Measurements from ENCODE around the gene PLCB1. TPM values are rescaled to one million over a fixed set of nuclear protein-coding genes. Genes with fewer than 3 reads are reported as not detected.

The PLCB1 gene
- polyA plus RNA-seq, 1 donor (not counting 4 experiments of a cell fraction or from before 2014, with no cell fraction given) = 0.37 TPM

DNA sequence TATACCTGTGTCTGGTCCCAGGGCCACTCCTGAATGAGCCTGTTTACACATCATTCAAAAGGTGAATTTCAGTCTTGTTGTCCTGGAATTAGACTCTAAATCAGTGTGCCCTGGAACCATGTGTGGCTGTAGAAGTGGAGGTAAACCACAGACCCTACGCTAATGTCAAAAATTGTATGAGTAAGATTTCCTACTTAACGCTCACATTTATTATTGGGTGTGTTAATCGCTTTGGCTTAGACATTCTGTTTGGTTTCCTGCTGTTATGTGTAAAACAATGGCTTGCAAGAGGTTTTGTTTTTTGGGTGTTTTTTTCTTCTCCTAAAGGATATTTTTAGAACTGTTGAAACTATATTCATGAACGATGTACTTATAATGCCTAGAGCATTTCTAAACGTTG, 19.3 kb downstream of the PLCB1 start:
- no peaks in the 10 kb centered on the region for H4K20me1 ChIP-seq (ENCODE audit: control insufficient read depth, extremely low read depth, insufficient read depth, low read length)
- no peak overlapping the region for H3K9ac ChIP-seq (ENCODE audit: control insufficient read depth, extremely low read depth, insufficient read depth, low read length)
- no peak overlapping the region for H3K4me2 ChIP-seq (ENCODE audit: control insufficient read depth, extremely low read depth, insufficient read depth, low read depth, low read length)
- no peaks in the 10 kb centered on the region for H3K9me1 ChIP-seq (ENCODE audit: control insufficient read depth, extremely low read depth, insufficient read depth, low read length)
- no peak overlapping the region for H3K27ac ChIP-seq (ENCODE audit: control insufficient read depth, insufficient read depth, low read length)
- no peak overlapping the region for H2AFZ ChIP-seq (ENCODE audit: control insufficient read depth, low read length)
- no peaks in the 10 kb centered on the region for H3K4me1 ChIP-seq (ENCODE audit: control insufficient read depth, extremely low read depth, insufficient read depth, low read length)
- no peak overlapping the region for H3K4me3 ChIP-seq (ENCODE audit: control insufficient read depth in 2 of 3, extremely low read depth in 1 of 3, insufficient read depth in 2 of 3, low read depth in 1 of 3, low read length in 3 of 3)
- no peaks in the 10 kb centered on the region for H3K79me2 ChIP-seq (ENCODE audit: control insufficient read depth, insufficient read depth, low read length)
- dilution Hi-C loops (cut with MboI; ENCODE audit: extremely low pct_ligation_motif_present, low sequenced_read_pairs) = no loop called here
- H3K27me3 ChIP-seq (ENCODE audit: control insufficient read depth, extremely low read depth, insufficient read depth, low read length) = no peaks in the 10 kb centered on the region
- DNase-seq (ENCODE audit: low read depth, low spot score) (no peak), FAIRE-seq (no peak)
- no peaks in the 10 kb centered on the region for H3K9me3 ChIP-seq (ENCODE audit: control insufficient read depth, low read depth, low read length)
- H3K36me3 ChIP-seq (ENCODE audit: control insufficient read depth in 2 of 2, extremely low read depth in 1 of 2, insufficient read depth in 2 of 2, low read length in 2 of 2) = no peaks in the 10 kb centered on the region
- TF ChIP-seq EZH2 (IDR thresholded peaks at IDR 0.05; ENCODE audit: low read length) = no peak
- TF ChIP-seq, protein P1, sequence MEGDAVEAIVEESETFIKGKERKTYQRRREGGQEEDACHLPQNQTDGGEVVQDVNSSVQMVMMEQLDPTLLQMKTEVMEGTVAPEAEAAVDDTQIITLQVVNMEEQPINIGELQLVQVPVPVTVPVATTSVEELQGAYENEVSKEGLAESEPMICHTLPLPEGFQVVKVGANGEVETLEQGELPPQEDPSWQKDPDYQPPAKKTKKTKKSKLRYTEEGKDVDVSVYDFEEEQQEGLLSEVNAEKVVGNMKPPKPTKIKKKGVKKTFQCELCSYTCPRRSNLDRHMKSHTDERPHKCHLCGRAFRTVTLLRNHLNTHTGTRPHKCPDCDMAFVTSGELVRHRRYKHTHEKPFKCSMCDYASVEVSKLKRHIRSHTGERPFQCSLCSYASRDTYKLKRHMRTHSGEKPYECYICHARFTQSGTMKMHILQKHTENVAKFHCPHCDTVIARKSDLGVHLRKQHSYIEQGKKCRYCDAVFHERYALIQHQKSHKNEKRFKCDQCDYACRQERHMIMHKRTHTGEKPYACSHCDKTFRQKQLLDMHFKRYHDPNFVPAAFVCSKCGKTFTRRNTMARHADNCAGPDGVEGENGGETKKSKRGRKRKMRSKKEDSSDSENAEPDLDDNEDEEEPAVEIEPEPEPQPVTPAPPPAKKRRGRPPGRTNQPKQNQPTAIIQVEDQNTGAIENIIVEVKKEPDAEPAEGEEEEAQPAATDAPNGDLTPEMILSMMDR (optimal IDR thresholded peaks at IDR 0.05 in 1 of 3, IDR thresholded peaks at IDR 0.05 in 1 of 3, conservative IDR thresholded peaks at IDR 0.05 in 1 of 3; ENCODE audit: extremely low read depth in 1 of 3, insufficient read depth in 2 of 3, low read length in 3 of 3) = no peak

DNA sequence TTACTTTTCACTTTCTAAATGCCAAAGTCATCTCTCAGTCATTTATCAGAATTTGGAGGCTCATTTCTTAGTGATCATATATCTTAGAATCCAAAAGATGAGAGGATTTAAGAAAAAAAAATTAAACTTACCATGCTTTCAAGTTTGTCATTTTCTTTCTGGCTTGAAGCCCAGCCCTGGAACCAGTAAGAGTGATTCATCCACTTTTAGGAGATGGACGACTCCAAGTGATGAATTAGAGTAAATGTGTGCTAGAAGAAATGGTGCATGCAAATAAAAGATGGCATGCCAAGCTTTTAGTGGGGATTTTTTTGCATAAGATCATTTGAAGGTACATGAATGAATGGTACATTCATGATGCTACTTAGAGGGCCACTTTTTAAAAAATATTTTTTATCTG, 20.1 kb downstream of the PLCB1 start:
- TF ChIP-seq, protein P1 (optimal IDR thresholded peaks at IDR 0.05 in 1 of 3, IDR thresholded peaks at IDR 0.05 in 1 of 3, conservative IDR thresholded peaks at IDR 0.05 in 1 of 3; ENCODE audit: extremely low read depth in 1 of 3, insufficient read depth in 2 of 3, low read length in 3 of 3) = no peak
- no peak for TF ChIP-seq EZH2 (IDR thresholded peaks at IDR 0.05; ENCODE audit: low read length)
- no peaks in the 10 kb centered on the region for H3K4me1 ChIP-seq (ENCODE audit: control insufficient read depth, extremely low read depth, insufficient read depth, low read length)
- H3K36me3 ChIP-seq (ENCODE audit: control insufficient read depth in 2 of 2, extremely low read depth in 1 of 2, insufficient read depth in 2 of 2, low read length in 2 of 2) = no peaks in the 10 kb centered on the region
- H4K20me1 ChIP-seq (ENCODE audit: control insufficient read depth, extremely low read depth, insufficient read depth, low read length) = no peaks in the 10 kb centered on the region
- H3K9ac ChIP-seq (ENCODE audit: control insufficient read depth, extremely low read depth, insufficient read depth, low read length) = no peak overlapping the region
- FAIRE-seq = no peak
- H3K27me3 ChIP-seq (ENCODE audit: control insufficient read depth, extremely low read depth, insufficient read depth, low read length) = no peaks in the 10 kb centered on the region
- no peaks in the 10 kb centered on the region for H3K9me3 ChIP-seq (ENCODE audit: control insufficient read depth, low read depth, low read length)
- H3K9me1 ChIP-seq (ENCODE audit: control insufficient read depth, extremely low read depth, insufficient read depth, low read length) = no peaks in the 10 kb centered on the region
- no peak overlapping the region for H2AFZ ChIP-seq (ENCODE audit: control insufficient read depth, low read length)
- H3K4me3 ChIP-seq (ENCODE audit: control insufficient read depth in 2 of 3, extremely low read depth in 1 of 3, insufficient read depth in 2 of 3, low read depth in 1 of 3, low read length in 3 of 3) = no peak overlapping the region
- dilution Hi-C loops (cut with MboI; ENCODE audit: extremely low pct_ligation_motif_present, low sequenced_read_pairs) = no loop called here
- no peak overlapping the region for H3K4me2 ChIP-seq (ENCODE audit: control insufficient read depth, extremely low read depth, insufficient read depth, low read depth, low read length)
- H3K27ac ChIP-seq (ENCODE audit: control insufficient read depth, insufficient read depth, low read length) = no peak overlapping the region
- DNase-seq (ENCODE audit: low read depth, low spot score) = no peak
- no peaks in the 10 kb centered on the region for H3K79me2 ChIP-seq (ENCODE audit: control insufficient read depth, insufficient read depth, low read length)

Measured in keratinocyte (primary cell).